ENCODE data around the gene MLYCD. TPM values are rescaled to one million over a fixed set of nuclear protein-coding genes. Genes with fewer than 3 reads are reported as not detected.
"Not testable (repeated sequence)": the region's sequence is repeated elsewhere in the genome, so short reads cannot be mapped to it uniquely, and the experiment has no call there.

MLYCD gene
- total RNA-seq, 2 experiments from 2014 or later: 3.3 to 3.8 TPM

- ChIA-PET POLR2A (no interaction called here), CTCF (interaction anchor here (1.0 to 1.1 kb wide), 2 partner anchors 10 to 51 kb away, joined by 3 to 5 read pairs; no protein-coding TSS in a partner anchor)
- Mint-ChIP-seq H3K4me3 (no peak overlapping the region), H3K9me3 (ENCODE audit: low read depth) (no peaks in the 10 kb centered on the region), H3K27ac (no peak overlapping the region), H3K4me1 (peaks cover 4% of the 10 kb centered on the region), H3K36me3 (ENCODE audit: low read depth) (no peaks in the 10 kb centered on the region), H3K27me3 (no peaks in the 10 kb centered on the region)
- ATAC-seq: no peak
- DNase-seq: no peak
- intact Hi-C loops (cut with DNase I, micrococcal nuclease): no loop called here
Measured at GRCh38 chr16:83943516-83944050, 44.7 kb downstream of the MLYCD start.

GRCh38 chr16:83945587-83945986 lies 46.7 kb downstream of the MLYCD start:
- Mint-ChIP-seq H3K27me3 (no peaks in the 10 kb centered on the region), H3K4me1 (no peaks in the 10 kb centered on the region), H3K4me3 (no peak overlapping the region), H3K36me3 (ENCODE audit: low read depth) (no peaks in the 10 kb centered on the region), H3K9me3 (ENCODE audit: low read depth) (no peaks in the 10 kb centered on the region), H3K27ac (no peak overlapping the region)
- POLR2A ChIA-PET: no interaction called here
- intact Hi-C loops (cut with DNase I, micrococcal nuclease): no loop called here
- ATAC-seq (no peak), DNase-seq (no peak)
- CTCF ChIA-PET: no interaction called here

GRCh38 chr16:83946154-83946780 lies 47.4 kb downstream of the MLYCD start:
- Mint-ChIP-seq H3K36me3 (ENCODE audit: low read depth) (no peaks in the 10 kb centered on the region), H3K4me3 (no peak overlapping the region), H3K27ac (no peak overlapping the region), H3K9me3 (ENCODE audit: low read depth) (no peaks in the 10 kb centered on the region), H3K27me3 (no peaks in the 10 kb centered on the region), H3K4me1 (no peaks in the 10 kb centered on the region)
- no peak for DNase-seq
- POLR2A ChIA-PET: no interaction called here
- intact Hi-C loops (cut with DNase I, micrococcal nuclease): no loop called here
- CTCF ChIA-PET: no interaction called here
- ATAC-seq: no peak

GRCh38 chr16:83946781-83947566 lies 48.1 kb downstream of the MLYCD start:
- intact Hi-C loops (cut with DNase I, micrococcal nuclease): no loop called here
- CTCF ChIA-PET: interaction anchor here (0.9 to 1.3 kb wide), 3 partner anchors 24 to 240 kb away, joined by 3 to 5 read pairs (median 3); partner anchors contain the start of gene TAF1C

GRCh38 chr16:83947642-83948234 lies 48.8 kb downstream of the MLYCD start:
- DNase-seq (no peak), ATAC-seq (no peak)
- Mint-ChIP-seq H3K27me3 (no peaks in the 10 kb centered on the region), H3K36me3 (ENCODE audit: low read depth) (no peaks in the 10 kb centered on the region), H3K4me1 (peaks cover 5% of the 10 kb centered on the region), H3K9me3 (ENCODE audit: low read depth) (no peaks in the 10 kb centered on the region), H3K27ac (no peak overlapping the region), H3K4me3 (no peak overlapping the region)
- intact Hi-C loops (cut with DNase I, micrococcal nuclease): no loop called here
- POLR2A ChIA-PET: no interaction called here
- CTCF ChIA-PET: interaction anchor here (0.9 to 1.3 kb wide), 3 partner anchors 24 to 239 kb away, joined by 3 to 5 read pairs (median 3); partner anchors contain the start of gene TAF1C

More at GRCh38 chr16:83946781-83947566, 48.1 kb downstream of the MLYCD start:
- ATAC-seq (no peak), DNase-seq (no peak)
- POLR2A ChIA-PET: no interaction called here
- Mint-ChIP-seq H3K9me3 (ENCODE audit: low read depth) (no peaks in the 10 kb centered on the region), H3K4me1 (no peaks in the 10 kb centered on the region), H3K27ac (no peak overlapping the region), H3K27me3 (no peaks in the 10 kb centered on the region), H3K4me3 (no peak overlapping the region), H3K36me3 (ENCODE audit: low read depth) (no peaks in the 10 kb centered on the region)

- no peaks in the 10 kb centered on the region for H3K36me3 Mint-ChIP-seq (ENCODE audit: low read depth)
- CTCF ChIA-PET: no interaction called here
- DNase-seq: no peak
- intact Hi-C loops (cut with DNase I, micrococcal nuclease): no loop called here
- POLR2A ChIA-PET: no interaction called here
- peaks cover 15% of the 10 kb centered on the region for H3K4me1 Mint-ChIP-seq
- no peak for ATAC-seq
- H3K27ac Mint-ChIP-seq: no peak overlapping the region
- no peak overlapping the region for H3K4me3 Mint-ChIP-seq
- peaks cover 3% of the 10 kb centered on the region for H3K27me3 Mint-ChIP-seq
- H3K9me3 Mint-ChIP-seq (ENCODE audit: low read depth): no peaks in the 10 kb centered on the region
Measured at GRCh38 chr16:83948914-83949723, 50.2 kb downstream of the MLYCD start.

- H3K4me1 Mint-ChIP-seq: peaks cover 19% of the 10 kb centered on the region
- no peak overlapping the region for H3K27ac Mint-ChIP-seq
- no peak overlapping the region for H3K4me3 Mint-ChIP-seq
- H3K27me3 Mint-ChIP-seq: peaks cover 7% of the 10 kb centered on the region
- no peaks in the 10 kb centered on the region for H3K36me3 Mint-ChIP-seq (ENCODE audit: low read depth)
- ChIA-PET POLR2A (no interaction called here), CTCF (no interaction called here)
- intact Hi-C loops (cut with DNase I, micrococcal nuclease): loop anchor here in 1 of 2 experiments (10.0 kb wide), 1 partner anchor 555 kb away; the partner anchor contains the start of gene MEAK7
- no peak for ATAC-seq
- DNase-seq: no peak
- H3K9me3 Mint-ChIP-seq (ENCODE audit: low read depth): no peaks in the 10 kb centered on the region
Measured at GRCh38 chr16:83949724-83950001, 50.7 kb downstream of the MLYCD start.

GRCh38 chr16:83950862-83951399 lies 52.0 kb downstream of the MLYCD start:
- intact Hi-C loops (cut with DNase I, micrococcal nuclease): loop anchor here in 1 of 2 experiments (10.0 kb wide), 1 partner anchor 554 kb away; the partner anchor contains the start of gene MEAK7

GRCh38 chr16:83951544-83951943 lies 52.6 kb downstream of the MLYCD start:
- ATAC-seq (no peak), DNase-seq (no peak)
- Mint-ChIP-seq H3K4me3 (no peak overlapping the region), H3K27me3 (peaks cover 16% of the 10 kb centered on the region), H3K9me3 (ENCODE audit: low read depth) (no peaks in the 10 kb centered on the region), H3K27ac (no peak overlapping the region), H3K4me1 (peaks cover 19% of the 10 kb centered on the region), H3K36me3 (ENCODE audit: low read depth) (no peaks in the 10 kb centered on the region)
- POLR2A ChIA-PET: interaction anchor here (0.6 kb wide), 1 partner anchor 150 kb away, joined by 3 read pairs; no protein-coding TSS in a partner anchor
- intact Hi-C loops (cut with DNase I, micrococcal nuclease): loop anchor here in 1 of 2 experiments (10.0 kb wide), 1 partner anchor 553 kb away; the partner anchor contains the start of gene MEAK7
- CTCF ChIA-PET: no interaction called here

More at GRCh38 chr16:83950862-83951399, 52.0 kb downstream of the MLYCD start:
- H3K27ac Mint-ChIP-seq; DNase-seq; H3K9me3 Mint-ChIP-seq (ENCODE audit: low read depth); ATAC-seq; H3K36me3 Mint-ChIP-seq (ENCODE audit: low read depth); H3K4me3 Mint-ChIP-seq; POLR2A ChIA-PET; CTCF ChIA-PET: not testable (repeated sequence)
- peaks cover 19% of the 10 kb centered on the region for H3K4me1 Mint-ChIP-seq
- H3K27me3 Mint-ChIP-seq: peaks cover 14% of the 10 kb centered on the region

- H3K27me3 Mint-ChIP-seq: peaks cover 16% of the 10 kb centered on the region
- H3K4me1 Mint-ChIP-seq: peaks cover 19% of the 10 kb centered on the region
- intact Hi-C loops (cut with DNase I, micrococcal nuclease): loop anchor here (2.0 to 10.0 kb wide), 2 partner anchors 234 to 552 kb away; partner anchors contain the start of genes MEAK7 (in 1 of the 2) and TAF1C (in 1 of the 2)
- CTCF ChIA-PET: interaction anchor here (2.0 kb wide), 1 partner anchor 106 kb away, joined by 11 read pairs; no protein-coding TSS in a partner anchor
- ATAC-seq (no peak), DNase-seq (no peak)
- no peaks in the 10 kb centered on the region for H3K36me3 Mint-ChIP-seq (ENCODE audit: low read depth)
- POLR2A ChIA-PET: no interaction called here
- H3K9me3 Mint-ChIP-seq (ENCODE audit: low read depth): no peaks in the 10 kb centered on the region
- peak overlapping the region; percentile 66 for H3K4me3 Mint-ChIP-seq
- peak overlapping the region; percentile 55 for H3K27ac Mint-ChIP-seq
Measured at GRCh38 chr16:83952587-83952939, 53.6 kb downstream of the MLYCD start.
